Ovary (tissue), 1 donor: ENCODE measurements around the gene SLC48A1.

ENCODE experiments used
- EP300 ChIP-seq: sonication (generic); formaldehyde crosslinking; IDR thresholded peaks from one replicate; pipeline ENCODE4 v1.6.1; 2017; ENCODE audit warnings: antibody characterized with exemption
- POLR2A ChIP-seq: fragments of 450-650 bp; IDR thresholded peaks from one replicate; pipeline ENCODE4 v1.6.1; 2017; ENCODE audit warnings: antibody characterized with exemption, mild to moderate bottlenecking, moderate library complexity

DNA sequence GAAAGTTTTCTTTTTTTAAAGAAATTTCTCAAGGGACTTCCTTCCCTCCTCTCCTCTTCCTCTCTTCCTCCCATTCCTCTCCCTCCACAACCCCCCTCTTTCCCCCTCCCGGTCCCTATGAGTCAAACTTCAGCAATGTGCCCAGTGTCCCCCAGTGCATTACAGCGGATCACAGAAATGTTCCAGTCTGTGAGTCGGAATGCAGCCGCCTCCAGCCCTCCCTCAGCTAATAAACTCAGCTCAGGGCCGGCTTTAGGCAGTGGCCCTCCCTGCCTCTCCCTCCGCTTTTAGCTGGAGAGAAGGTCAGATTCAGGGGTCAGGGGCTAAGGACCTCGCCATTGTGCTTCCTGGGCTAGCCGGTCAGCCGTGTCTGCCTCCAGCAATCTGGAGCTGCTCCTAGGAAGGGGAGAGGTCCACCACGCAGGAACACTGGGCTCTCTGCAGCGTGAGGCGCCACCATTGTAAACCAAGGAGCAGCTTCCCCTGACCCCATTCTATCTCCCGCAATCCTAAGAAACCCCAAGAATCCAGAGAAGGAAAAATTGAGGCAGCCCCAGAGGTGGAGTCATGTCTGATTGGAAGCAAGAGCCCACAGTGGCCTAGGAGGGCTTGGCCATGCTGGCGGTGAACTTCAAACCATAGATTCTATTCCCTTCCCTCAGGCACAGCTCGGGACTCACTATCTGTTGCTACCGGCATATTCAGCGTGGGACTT, 47.8 kb downstream of the SLC48A1 start:
- TF ChIP-seq POLR2A (peak; percentile 86), EP300 (no peak)
